GM21526 (cell line): ENCODE data around the gene ATP4A.

ENCODE experiments used
- ATAC-seq: cut with Tn5 transposase; IDR thresholded peaks from one replicate; pipeline ENCODE4 v1.9.1; 2021; ENCODE audit warnings: moderate library complexity; ENCODE audit not compliant: unreplicated experiment, low FRiP score

The ATP4A gene

DNA sequence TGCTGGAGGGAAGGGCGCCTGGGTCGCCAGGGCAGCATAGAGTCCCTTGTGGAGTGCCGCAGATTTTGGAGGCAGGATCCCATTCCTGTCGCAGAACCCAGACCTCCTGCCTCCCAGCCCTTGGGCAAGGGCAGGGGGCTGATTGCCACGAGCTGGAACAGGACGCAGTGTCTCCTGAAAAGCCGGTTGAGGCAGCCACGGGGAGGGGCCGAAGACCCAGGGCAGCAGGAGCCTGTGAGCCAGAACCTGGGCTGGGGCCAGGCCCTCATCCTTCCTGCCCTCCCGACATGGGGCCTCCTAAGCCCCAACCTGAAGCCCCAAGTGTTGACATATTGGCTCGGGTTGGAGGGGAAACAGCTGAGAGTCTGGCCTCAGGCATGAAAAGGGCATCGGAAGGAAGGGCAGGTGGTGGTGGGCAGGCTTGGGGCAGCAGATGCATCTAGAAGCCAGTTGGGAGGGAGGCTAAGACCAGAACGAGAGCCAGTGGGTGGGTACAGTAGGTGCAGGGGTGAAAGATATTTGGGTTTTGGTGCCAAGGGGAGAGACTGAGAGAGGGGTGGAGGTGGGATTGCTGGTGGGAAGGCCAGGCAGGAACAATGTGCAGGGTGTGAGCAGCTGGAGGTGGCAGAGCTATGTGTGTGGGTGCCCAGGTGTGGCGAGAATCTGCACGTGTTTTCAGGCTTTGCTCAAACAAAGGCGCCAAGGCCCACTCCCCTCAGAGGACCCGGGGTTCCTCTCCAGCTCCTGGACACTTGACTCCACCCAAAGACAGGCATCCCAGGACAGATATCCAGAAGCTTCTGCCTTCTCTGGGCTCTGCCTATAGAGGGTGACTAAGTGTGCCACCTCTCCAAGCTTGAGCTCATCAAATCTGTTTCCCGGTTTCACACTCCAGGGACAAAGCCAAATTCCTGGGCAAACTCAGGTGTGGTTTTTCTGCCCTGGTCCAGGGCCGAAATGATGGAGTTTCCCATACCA lies 33.9 kb downstream of the ATP4A start:
- ATAC-seq, result no peak

DNA sequence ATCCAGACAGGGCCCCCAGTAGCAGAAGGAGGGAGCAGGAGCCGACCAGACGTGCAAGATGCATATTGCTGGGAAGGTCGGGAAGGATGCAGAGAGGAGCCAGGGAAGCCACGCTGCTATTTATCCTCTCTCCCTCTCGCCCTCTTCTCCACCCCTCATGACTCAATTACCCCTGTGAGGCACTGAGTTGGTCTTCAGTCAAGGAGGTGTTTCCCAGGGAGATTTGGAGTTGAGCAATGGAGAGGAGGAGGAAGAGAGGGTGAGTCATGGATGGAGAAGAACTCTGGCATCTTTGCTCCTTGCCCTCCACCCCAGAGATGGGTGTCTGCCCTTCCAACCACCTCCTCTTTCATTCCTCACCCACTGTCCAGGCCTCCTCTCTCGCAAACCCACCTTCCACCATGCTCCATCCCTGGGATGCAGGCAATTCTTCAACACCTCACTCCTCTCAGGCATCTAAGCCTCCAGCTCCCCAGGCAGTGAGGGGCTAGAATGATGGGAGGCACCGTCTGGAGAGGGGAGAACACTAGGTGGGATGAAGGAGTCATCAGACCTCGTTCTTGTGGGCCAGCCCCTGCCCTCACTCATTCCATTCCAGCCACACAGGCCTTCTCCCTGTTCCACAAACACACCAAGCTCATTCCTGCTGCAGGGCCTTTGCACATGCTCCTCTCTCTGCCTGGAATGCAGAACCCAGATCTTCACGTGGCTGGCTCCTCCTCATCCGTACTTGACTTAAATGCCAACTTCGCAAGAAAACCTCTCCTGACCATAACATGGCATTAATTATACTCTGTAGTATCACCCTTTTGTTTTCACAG lies 35.0 kb downstream of the ATP4A start, which contains the start of gene SBSN:
TSS of gene SBSN (minus strand) at position 94 of the 821 bp plus-strand sequence. CDS start at position 64, 30 bp downstream.
- no peak for ATAC-seq

DNA sequence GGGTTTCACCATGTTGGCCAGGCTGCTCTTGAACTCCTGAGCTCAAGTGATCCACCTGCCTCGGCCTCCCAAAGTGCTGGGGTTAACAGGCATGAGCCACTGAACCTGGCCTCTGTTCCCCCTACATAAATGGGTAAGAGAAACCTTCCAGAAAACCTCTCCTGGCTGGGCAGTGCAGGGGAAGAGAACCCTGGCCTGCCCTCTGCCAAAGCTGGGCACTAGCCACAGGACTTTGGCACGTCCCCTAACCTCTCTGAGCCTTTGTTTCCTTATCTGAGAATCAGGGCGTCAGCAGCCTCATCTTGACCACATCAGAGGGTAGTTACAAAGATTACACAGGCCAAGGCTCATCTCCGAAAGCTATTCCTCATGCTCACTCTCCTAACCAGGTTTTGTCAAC lies 37.6 kb downstream of the ATP4A start:
- ATAC-seq, result no peak

DNA sequence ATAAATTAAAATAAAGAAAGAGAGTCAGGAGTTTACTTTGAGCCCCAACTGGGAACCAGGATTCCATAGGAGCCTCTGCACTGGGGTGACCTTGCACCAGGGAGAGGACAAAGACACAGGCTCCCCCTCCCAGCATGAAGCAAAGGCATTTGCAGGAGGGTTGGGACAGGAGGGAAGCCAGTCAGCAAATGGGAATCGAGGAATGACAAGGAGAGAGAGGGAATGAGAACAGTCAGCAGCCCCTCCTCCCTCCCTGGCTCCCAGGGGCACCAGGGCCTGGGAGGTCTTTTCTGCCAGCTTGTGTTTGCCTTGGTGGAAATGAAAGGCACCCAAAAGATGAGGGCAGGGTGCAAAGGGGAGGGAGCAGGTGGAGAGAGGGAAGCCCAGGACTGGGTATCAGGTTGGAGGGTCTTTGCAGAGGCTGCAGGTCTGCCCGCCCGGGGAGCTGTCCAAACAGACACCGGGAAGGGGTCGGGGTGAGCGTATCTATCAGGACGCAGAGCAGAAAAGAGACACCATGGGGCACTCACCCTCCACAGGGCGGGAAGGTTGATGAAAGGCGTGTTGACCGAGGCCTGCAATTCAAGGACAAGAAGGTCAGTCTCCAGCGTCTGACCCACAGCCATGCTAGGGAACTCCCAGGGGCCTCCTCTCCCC lies 39.1 kb downstream of the ATP4A start:
- no peak for ATAC-seq

DNA sequence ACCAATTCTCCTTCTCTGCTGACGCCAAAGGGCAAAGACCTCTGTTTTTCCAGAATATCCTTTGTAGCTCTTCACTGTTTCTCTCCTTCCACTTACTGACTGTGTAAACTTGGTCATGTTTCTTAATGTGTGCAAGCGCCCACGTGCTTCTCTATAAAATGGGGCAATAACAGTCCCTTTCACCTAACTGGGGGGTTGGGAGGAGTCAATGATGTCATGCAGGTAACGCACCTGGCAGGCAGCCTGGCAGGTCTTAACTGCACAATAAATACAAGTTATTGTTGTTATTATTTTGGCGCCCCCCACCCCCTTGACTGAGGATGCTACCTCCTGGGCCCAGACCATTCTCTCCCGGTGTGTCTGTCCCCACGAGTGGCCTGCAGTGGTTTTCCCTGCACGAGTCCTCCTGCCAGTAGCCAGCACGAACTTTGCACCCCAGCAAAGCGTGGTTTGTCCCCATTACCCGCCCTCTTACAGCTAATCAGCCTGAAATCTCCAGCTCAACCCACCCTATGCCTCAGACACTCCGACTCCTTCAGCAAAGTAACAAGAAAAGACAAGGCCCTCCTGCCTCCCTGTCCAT lies 40.6 kb downstream of the ATP4A start:
- ATAC-seq, result no peak

DNA sequence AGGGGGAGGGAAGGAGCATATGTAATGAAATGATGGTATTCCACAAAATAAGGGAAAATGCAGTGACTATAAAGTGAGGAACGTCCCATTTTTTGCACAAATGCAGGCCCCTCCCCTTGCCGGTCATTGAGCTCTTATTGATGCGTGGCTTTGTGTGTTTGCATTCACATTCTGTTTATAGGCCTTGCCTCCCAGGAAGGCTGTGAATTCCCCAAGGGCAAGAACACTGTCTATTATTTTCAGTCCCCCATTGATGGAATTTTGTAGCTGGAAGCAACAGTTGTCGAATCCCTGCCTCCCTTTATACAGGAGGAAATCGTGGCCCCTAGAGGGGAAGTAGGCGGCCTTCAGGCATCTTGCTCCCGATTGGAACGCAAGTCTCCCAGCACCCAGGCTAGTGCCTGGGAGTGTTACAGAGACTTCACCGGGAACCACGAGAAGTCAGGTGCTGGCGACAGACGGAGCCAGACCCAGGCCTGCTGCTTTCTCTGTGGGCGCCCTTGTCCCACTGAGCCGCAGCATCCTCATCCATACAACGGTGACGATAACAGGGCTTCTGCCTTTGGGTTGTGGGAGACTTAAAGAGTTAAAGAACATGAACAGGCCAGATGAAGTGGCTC lies 42.2 kb downstream of the ATP4A start:
- no peak for ATAC-seq

DNA sequence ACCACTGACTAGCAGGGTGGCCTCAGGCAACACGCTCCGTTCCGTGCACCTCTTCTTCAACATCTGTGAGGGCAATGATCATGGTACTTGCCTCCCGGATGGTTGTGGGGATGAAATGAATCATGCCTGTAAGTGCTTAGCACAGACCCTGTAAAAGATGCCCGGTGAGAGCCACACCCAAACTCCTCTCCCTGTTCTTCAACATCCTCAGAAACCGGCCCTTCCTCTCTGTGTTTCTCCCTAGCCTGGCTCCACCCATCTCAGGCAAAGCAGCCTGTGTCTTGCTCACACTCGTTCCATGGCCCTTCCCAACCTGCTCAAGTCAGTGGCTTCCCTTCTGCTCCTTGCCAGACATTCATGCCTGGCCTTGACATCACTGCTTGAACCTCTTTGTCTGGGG lies 44.2 kb downstream of the ATP4A start:
- no peak for ATAC-seq

DNA sequence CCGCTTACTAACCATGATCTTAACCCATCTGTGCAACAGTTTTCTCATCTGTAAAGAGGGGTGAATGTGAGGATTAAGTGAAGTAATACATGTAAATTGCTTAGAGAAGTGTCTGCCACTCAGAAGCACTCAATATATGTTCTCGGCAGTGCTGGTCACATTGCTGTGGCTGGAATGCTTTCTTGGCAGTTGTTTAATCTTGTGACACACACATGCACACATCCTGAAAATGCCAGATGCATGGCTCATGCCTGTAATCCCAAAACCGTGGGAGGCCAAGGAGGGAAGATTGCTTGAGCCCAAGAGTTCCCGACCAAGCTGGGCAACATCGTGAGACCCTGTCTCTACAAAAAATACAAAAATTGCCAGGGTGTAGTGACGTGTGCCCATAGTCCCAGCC lies 45.1 kb downstream of the ATP4A start:
- ATAC-seq, result no peak

DNA sequence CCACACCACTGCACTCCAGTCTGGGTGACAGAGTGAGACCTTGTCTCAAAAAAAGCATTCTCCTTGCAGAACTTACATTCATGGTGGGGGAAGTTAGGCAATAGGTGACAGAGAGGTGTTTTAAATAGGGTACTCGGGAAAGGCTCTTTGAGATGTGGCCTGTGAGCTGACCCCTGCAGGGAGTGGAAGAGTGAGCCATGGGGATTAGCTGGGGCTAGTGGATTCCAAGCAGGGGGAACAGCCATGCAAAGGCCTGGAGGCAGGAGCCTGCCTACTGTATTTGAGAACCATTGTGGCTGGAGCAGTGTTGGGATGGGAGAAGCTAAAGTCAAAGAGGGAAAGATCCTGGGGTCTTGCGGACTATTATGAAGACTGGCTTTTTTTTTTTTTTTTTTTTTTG lies 46.1 kb downstream of the ATP4A start:
- ATAC-seq, result no peak

DNA sequence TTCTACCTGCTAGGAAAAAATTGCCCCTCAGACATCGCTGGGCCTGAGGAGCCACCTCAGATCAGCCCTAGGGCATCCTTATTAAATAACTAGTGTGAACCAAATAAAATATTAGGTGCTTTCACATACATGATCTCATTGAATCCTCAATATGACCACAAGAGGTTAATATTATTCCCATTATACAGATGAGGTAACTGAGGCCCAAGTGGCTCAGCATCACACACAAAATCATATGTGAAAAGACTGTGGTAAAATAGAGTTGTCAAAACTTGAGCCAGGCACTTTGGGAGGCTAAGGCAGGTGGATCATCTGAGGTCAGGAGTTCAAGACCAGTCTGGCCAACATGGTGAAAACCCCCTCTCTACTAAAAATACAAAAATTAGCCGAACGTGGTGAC lies 47.1 kb downstream of the ATP4A start:
- ATAC-seq, result no peak

DNA sequence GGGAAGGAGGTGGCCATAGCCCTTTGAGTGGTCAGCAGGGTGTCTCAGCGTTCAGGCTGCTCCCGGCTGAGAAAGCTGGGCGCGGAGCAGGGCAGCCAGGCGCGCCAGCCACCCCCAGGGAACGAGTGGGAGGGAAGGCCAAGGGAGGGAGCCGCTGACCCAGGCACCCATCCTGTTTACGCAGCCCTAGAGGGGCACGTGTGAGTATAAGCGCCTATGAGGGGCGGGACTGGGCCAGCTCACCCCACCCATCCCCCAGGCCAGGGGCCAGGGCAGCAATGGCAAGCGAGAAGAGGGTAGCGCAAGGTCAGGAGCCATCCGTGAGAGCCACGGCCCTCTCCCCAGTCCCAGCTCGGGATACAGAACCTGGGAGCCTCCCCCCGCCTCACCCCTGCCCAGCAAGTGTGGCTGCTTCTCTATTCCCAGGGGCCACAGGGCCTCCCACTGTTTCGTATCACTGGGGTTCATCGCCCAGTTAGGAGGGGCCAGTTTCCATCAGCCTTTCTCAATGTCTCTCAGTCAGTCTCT lies 49.1 kb downstream of the ATP4A start:
- no peak for ATAC-seq

DNA sequence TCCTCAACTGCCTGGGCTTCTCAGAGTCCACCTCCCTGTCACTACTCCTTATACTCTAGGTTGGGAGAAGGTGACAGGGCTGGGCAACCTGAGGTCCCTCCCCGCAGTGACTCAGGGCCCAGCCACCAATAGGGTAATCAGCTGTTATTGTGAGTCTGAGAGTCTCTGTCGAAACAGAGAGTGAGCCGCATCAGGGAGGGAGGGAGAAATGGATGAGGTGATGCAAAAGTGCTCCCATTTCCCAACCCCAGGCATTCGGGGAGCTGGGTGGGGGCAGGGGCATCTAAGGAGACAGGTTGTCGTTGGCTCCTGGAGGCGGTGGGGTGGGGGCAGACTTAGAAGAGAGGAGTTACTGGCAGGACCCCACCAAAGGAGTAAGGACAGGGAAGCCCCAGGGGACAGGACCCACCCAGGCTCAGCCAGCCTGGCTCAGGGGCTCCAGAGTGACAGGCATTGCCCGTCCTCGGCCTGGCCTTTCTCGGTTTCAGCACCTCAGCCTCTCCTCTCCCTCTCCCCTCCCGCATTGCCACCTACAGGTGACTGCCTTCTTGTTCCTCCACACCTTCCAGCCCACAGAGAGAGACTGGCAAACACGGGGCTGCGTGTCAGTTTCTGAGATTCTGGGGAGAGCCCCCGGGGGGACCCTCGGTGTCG lies 49.7 kb downstream of the ATP4A start, which contains the start of gene DMKN:
TSS of gene DMKN (minus strand) at position 22 of the 654 bp plus-strand sequence. CDS start 174 bp downstream, outside the sequence.
- no peak for ATAC-seq

DNA sequence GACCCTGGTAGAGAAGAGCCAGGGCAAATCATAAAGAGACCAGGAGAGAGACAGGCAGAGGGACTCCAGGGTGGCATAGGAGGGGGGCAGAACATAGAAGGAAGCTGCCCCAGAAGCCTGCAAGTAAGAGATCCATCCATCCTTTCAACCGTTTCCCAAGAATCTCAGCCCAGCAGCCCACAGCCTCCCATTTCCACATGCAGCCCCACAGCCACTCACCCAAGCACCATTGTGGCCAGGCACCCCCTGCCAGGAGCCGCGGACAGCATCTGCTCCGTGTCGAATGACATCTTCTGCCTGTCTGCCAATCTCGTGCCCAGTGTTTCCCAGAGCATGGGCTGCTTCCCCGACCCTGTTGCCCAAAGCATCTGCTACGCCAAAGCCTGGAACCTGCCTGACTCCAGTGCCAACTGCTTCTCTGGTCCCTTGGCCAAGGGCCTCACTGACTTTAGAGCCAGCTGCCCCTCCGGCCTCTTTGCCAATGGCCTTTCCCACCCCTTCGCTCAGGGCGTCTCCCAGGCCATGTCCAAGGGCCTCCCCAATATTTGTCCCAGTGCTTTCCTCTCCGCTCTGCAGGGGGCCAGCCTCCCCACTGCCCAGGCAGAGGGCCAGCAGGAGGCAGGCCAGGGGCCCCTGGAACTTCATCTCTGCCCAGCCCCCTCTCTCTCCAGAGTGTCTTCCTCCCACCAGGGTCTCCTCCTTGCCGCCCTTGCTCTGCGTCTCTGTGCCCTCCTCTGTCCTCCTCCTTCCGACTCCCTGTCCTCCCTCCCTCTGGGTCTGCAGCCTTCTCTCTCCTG lies 50.4 kb downstream of the ATP4A start:
- ATAC-seq, result no peak

DNA sequence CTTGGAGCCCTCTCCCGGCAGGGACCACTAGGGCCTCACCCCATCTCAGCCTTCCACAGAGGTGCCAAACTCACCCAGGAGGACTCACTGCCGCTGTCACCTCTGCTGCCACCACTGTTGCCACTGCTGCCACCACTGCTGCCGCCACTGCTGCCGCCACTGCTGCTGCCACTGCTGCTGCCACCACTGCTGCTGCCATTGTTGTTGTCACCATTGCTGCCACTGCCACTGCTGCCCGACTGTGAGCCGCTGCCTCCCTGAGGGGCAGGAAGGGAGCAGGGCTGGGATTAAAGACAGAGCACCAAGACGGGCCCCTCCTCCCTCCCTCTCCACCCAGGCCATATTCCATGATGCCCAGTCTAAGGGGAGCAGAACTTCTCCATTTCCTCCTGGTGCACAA lies 52.1 kb downstream of the ATP4A start:
- no peak for ATAC-seq

DNA sequence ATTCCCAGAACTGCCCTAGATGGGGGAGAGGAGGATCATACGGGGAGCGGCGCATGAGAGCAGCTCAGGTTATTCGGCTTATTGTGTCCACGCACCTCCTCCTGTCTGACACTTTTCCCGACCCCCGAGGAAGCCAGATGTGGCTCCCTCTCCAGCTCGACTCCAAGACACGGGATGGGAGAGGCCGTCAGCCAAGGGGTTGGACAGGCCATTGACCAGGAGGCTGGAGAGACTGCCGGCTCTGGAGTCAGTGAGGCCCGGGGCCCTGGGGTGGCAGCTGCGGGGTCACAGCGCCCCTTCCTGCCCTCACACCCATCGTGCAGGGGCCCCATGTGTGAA lies 52.9 kb downstream of the ATP4A start:
- ATAC-seq, result no peak

DNA sequence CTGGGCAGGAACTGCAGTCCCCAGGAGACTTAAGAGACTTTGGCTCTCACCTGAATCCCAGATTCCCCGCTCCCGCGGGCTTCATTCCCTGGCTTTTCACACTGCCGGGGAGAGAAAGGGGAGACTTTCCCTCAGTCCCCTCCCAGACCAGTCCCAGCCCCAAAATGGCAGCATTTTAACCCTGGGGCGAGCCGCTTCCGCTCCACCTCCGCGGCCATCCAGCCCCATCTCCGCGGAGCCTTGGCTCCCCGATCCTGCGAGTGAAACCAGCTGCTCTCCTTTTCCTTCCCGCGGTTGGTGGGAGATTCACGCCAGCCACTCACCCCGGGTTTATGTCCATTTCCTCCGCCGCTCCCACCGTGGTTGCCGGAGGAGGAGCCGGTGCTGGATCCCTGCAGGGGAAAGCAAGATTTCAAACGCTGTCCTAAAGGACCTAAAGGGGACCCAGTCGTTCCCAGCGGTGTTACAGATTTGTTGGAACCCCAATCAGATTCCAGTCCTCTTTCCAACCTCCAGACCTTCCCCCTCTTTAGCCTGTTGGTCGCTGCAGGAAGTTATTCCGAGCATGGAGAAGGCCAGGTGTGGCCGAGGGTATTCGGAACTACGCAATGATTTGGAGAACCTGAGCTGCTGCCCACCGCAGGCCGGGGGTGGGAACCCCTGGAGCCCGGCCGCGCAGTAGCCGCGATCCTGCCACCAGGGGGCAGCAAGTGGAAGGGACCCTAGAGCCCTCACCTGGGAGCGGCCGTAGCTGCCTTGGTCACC lies 53.4 kb downstream of the ATP4A start:
- no peak for ATAC-seq

DNA sequence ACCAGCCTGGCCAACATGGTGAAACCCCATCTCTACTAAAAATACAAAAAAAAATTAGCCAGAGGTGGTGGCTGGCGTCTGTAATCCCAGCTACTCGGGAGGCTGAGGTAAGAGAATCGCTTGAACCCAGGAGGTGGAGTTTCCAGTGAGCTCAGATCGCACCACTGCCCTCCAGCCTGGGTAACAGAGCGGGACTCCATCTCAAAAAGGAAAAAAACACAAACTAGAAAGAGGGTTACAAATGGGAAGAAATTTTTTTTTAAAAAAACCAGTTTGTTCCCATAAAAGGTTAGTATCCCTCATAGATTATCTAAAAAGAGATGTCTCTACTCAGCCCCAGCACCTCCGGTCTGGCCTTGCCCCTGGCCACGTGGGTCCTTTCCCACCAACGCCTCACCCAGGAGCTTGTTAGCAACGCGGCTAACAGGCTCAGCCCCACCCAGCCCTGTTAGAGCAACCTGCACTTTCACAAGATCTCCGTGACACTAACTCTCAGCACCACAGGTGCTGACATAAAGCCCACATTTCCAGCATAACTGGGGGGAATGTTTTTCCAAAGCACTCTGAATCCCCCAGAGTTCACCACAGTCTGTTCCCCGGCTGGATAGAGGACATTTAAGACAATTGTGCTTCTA lies 54.3 kb downstream of the ATP4A start:
- no peak for ATAC-seq
